GM15510 (cell line): ENCODE data around the gene VASH2.

Experiments used
- POLR2A ChIP-seq: IDR thresholded peaks from 3 replicates; pipeline ENCODE4 v1.6.1; 2011; ENCODE audit warnings: borderline replicate concordance; ENCODE audit not compliant: insufficient read length; ENCODE audit errors: extremely low read depth

The VASH2 gene

DNA sequence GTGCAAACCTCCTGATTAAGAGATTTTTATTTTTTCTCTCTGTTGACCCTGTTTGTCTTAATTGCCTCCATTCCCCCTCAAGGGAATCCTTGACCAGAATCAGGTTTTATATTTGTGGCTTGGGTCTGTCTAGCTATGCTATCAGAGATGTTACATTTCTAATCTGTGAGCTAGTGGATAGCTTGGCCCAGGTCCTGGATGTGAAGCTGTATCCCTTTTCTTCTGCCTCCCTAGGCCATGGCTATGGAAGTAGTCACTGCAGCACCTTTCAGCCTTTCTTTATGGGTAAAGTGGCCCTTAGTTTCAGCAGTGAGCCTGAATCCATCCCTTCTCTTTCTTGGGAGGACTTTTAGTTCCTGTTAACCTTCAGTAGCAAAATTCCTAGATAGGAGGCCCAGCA lies 82.3 kb downstream of the VASH2 start:
- TF ChIP-seq POLR2A: no peak

GRCh38 chr1:213034713-213035112 lies 84.4 kb downstream of the VASH2 start:
- no peak for TF ChIP-seq POLR2A

GRCh38 chr1:213035573-213035972 lies 85.2 kb downstream of the VASH2 start:
- TF ChIP-seq POLR2A: no peak
